Cerebellar nuclear complex (tissue), 1 donor: ENCODE results near the gene SLC35C1.

Source experiments
- DNase-seq, 2 experiments: peaks; one replicate each; lab custom pipeline; 2025; lab: John Stamatoyannopoulos, UW

Gene SLC35C1

DNA sequence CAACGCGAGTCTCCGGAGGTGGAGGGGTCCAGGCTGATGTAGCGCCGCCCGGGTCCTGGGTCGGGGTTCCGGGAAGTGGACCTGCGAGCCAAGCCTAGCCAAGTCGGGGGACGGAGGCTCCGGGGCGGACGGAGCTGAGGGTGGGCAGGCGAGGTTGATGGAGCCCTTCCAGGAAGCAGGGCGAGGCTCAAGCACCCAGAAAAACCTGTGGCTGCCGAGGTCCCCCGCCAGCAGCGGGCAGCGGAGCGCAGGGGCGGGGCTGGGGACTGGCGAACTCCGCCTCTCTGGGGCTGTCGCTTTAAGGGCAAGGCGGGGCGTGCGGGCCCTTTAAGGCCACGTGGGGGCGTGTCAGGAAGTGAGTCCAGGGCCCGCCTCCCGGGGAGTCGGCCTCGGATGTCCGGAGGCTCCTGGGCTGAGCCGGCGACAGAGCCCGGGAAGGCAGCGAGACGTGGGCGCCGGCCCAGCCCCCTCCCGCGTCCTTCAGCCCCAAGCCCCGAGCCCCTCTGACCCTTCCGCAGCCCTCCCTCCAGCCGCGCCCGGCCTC lies at the start of gene SLC35C1:
TSS of gene SLC35C1 (plus strand) at position 389 of the 544 bp plus-strand sequence. CDS start 653 bp downstream, outside the sequence.
- peak; percentile 72 to 81 for DNase-seq

DNA sequence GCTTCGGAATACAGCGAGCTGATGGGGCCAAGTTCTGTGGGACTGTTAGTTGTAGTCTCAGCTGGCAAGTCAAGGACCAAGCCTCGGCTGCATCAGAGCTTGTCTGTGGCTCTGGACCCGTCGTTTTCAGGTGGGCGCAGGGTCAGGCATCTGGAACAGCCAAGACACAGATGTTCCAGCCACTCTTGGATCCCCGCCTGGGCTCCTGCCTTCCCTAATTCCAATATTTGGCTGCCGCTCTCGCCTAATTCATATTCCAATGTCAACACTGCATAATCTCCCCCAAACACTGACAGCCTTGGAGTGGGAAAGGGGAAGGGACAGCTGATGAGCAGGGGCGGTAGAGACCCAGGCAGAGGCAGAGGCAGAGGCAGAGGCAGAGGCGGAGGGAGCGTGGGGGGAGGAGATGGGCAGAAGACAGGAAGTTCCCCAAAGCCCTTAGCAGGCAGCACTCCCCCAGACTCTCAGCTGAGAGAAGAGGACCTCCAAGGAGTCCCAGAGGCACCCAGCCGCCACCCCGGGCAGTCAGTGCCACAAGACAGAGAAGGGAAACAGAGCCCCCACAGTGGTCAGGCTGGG lies 49.6 kb upstream of the SLC35C1 start:
- DNase-seq, result no peak

DNA sequence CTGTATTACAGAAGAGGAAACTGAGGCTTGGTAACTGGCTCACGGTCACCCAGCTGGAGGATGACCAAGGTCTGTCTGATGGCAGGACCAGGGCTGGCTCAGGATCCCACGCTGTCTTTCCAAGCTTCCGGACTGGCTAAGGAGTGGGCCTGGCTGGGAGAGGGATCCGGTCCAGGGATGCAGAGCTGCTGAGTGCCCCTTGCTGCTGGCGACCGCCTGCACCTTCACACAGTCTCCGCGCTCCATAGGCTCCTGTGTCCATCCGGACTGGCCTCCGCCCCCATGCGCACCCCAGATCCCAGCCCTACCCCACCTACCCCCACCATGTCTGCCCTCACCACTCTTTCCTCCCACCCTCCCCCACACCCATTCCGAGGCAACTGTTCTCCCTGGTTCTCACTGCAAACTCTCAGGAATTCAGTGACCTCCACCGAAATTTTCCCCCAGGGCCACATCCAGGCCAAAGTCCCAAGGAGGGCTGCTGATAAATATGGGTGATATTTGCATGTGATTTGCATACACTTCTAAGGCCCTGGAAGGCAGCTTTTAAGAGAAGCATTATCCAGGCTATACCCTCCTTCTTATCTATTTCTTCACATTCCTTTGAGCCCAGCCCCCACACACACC lies 48.5 kb upstream of the SLC35C1 start:
- no peak for DNase-seq

DNA sequence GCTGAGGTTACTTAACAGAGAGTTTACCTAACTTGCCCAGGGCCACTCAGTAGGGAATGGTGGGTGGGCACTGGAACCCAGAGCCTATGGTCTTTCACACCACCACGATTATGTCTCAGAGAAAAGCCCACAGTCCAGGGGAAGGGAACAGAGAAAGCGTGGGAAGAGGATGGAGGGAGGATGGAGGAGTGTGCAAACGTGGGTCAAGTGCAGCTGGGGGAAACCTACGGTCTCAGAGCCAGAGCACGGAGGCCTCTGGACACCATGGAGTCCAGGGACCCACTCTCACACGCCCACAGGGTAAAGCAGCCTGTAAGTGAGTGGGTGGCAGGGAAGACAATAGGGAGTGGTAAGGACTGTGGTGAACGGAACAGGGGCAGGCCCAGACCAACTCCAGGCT lies 47.3 kb upstream of the SLC35C1 start:
- DNase-seq, result no peak

DNA sequence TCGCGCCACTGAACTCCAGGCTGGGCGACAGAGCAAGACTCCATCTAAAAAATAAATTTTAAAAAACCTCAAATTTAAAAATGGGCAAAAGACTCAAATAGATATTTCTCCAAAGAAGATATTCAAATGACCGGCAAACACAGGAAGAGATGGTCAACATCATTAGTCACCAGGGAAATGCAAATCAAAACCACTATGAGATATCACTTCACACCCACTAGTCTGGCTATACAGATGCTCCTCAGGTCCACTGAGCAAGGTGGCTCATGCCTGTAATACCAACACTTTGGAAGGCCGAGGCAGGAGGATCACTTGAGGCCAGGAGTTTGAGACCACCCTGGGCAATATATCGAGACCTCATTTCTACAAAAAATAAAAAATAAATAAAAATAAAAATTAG lies 43.3 kb upstream of the SLC35C1 start:
- DNase-seq, result no peak

DNA sequence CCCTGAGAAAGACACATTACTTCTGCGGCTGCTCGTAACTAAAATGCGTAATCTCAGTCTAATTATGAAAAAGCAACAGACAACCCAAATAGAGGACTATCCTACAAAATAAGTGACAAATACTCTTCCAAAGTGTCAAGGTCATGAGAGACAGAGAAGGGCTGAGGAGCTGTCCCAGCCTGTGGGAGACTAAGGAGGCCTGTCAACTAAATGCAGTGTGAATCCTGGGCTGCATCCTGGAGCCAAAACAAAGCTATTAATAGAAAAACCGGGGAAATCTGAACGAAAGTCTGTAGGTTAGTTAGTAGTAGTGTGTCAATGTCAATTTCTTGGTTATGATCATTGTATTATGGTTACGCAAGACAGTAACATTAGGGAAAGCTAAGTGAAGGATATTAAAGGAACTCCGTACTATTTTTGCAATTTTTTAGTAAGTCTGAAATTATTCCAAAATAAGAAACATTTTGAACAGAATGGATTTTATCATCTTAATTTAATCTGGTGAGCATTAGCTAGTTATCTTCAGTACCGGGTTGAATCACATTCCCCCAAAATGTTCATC lies 39.8 kb upstream of the SLC35C1 start:
- no peak for DNase-seq

DNA sequence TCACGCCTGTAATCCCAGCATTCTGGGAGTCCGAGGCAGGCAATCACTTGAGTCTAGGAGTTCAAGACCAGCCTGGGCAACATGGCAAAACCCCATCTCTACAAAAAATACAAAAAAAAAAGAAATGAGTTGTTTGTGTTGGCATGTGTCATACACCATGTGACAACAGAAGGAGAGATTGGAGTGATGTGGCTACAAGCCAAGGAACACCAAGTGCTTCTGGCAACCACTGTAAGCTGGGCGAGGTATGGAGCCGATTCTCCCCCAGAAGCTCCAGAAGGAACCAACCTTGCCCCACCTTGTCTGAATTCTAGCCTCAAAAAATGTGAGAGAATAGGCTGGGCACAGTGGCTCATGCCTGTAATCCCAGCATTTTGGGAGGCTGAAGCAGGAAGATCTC lies 39.1 kb upstream of the SLC35C1 start:
- DNase-seq, result no peak

DNA sequence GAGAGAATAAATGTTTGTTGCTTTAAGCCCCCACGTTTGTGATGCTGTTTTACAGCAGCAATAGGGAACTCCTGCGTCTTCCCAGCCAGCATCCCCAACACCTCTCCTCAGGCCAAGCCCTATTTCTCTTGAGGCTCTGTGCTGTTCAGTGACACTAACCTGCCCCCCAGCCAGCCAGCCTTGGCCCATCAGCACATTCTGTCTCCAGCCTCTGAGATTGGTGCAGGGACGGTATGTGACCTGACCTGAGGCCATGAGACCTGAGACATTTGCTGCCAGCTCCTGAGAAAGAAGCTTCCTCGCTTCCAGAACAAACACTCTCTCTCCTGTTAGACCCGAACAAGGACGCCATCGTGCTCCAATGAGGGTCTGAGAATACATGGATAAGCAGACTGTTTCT lies 38.5 kb upstream of the SLC35C1 start:
- DNase-seq, result no peak

DNA sequence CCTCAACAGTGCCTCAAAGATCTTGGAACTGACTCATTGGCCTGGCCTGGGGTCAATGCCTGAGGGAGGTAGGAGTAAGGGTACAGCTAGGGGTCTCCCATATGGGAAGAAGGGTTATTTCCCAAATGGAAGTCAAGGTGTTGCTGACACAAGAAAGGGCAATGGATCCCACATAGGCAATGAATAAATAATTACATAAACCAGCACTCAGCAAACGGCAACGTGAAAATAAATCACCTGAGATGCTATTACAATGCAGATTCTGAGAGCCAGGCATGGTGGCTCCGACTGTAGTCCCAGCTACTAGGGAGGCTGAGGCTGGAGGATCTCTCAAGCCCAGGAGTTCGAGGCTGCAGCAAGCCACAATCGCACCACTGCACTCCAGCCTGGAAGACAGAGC lies 36.5 kb upstream of the SLC35C1 start:
- DNase-seq, result no peak

DNA sequence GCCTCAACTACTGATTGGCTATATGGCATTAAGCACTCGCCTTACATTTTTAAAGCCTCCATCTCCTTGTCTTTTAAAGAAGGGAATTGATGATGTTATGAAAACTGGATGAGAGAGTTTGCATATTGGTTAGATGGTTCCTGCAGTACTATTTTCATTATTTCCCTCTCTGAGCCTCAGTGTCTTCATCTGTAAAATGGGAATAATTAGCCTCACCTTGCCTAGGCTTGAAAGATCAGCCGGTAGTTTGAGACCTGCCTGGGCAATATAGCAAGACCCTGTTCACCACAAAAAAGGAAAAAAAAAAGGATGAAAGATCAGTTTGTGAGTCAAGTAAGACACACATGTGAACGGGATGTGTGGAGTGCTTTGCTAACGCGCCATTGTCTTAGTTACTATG lies 35.0 kb upstream of the SLC35C1 start:
- DNase-seq, result no peak

DNA sequence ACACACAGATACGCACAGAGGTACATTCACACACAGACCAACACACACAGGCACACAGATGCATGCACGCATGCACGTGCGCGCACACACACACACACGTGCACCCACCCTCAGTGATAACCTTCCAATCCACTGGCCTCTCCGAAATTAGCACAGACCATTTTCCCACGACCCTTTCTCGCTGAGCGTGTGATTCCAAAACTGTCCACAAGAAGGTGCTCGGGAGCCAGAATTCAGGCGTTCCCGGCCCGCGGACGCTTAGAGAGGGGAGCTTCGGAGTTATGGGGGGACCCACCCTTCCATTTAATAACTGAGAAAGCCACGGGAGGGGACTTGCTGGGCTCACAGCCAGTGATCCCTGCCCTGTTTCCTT lies 33.8 kb upstream of the SLC35C1 start:
- peak in 1 of 2 experiments; percentile 24 for DNase-seq

DNA sequence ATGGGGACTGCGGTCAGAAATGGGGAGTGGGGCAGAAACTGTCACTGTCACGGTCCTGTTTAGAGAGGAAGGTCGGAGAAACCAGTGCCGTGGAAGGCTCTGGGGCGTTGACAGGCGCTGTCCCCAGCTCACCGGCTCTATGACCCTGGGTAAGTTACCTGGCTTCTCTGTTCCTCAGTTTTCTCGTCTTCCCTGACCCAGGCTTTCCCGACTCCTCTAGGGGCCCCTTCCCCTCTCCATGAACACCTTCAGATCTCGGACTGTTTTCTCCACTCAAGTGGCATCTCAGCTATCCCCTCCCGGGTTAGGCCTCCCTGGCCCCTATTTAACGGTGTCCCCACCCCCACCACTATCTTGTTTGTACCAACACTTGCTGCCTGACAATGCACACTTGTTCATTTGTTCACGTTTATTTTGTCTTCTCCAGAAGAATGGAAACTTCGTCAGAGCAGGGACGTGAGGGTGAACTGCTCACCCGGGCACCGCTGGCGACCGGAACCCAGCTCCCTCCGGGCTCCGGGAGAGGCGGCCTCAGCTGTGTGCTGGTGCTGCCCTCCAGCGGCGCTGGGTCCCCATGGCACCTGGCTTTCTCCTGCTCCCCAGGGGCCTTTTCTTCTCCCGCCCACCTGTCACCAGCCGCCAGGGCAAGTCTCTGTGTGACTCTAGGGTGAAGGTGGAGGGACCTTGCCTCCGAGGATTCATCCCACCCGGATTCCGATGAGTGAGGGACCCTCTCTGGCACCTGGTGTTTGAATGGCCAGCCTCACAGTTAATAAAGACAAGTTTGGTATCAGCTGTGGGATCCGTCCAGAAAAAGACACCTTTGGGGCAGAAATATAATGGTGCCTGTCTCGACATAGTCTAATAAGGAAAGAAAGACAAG lies 33.1 kb upstream of the SLC35C1 start:
- peak in 1 of 2 experiments; percentile 53 for DNase-seq

DNA sequence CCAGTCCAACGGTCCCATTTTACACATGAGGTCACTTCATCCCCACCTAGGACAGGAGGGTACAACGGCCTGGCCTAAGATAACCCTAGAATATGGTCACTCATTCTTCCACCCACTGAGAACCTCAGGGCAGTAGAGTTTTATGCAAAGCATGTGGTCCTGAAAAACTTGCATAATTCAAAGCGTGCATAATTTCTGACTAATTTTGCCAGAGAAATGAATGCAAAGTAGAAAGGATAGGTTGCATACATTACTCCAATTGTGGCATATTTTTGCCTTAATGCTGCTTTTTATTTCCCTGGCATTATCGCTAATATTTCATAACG lies 32.5 kb upstream of the SLC35C1 start:
- no peak for DNase-seq

DNA sequence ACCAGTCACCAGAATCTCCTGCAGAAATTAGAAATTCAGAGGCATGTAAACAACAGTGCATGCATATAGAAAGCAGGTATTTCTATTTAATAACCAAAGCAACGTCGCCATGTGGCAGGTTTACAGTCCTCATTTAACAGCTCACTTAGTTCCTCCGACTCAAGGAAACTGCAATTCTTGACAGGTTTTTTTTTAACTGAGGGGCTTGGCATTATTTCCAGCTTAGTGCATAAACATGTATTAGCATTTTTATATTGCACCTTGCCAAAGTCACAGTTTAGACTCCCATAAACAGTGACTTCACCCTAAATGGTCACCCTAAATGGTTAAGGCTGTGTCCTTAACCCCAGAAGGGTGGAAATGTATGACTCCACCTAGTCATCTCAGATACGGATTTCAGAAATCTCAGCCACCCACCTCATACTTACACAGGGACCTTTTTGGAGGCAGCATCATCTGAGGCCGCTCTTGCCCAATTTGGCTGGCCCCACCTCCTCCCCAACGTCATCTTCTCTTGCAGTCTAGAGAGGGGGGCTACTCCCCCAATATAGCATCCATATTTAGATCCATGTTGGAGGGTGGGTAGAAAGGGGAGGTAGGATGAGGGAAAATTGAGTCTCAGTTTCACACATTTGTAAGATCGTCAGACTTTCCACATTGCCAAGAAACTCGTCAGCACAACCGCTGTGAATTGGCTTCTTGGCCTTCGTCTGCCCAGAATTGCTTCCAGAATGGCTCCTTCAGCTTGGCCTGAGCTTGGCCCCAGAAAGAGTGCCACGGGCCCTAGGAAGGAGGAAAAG lies 31.8 kb upstream of the SLC35C1 start:
- DNase-seq, result no peak

DNA sequence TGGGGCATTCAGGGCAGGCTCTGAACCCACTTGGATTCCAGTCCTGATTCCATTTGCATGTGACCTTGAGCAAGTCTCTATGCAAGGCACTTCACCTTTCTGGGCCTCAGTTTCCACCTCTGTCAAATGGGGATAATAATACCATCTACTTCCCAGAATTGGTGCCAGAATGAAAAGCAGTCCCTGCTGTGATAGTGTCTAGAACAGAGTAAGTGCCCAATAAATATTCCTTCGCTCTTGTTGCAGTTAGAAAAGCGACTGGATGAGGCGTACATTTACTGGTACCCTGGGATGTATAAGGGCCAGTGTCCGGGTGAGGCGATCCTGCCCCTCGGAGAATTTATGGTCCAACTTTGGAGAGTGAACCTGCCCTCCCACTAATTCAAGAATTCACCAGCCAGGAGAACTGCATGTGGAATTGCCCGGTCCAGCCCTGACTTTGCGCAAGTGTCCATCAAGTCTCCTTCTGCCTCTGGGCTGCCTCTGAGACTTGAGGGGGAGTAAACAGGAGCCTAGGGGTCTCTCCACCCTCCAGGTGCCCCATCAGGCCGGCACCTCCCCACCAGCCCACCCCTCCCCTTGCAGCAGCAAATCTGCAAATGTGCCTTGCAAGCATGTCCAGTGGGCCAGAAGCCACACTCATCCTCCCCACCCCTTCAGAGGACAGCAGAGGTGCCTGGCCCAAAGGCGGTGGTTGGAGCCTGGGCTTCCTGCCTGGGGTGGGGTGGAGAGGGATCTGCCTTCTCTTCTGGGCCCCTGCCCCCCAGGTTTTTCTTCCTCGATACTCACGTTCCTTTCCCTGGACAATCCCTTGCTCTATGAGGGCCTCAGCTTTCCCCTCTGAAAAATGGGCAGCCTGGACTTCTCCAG lies 30.9 kb upstream of the SLC35C1 start:
- no peak for DNase-seq

DNA sequence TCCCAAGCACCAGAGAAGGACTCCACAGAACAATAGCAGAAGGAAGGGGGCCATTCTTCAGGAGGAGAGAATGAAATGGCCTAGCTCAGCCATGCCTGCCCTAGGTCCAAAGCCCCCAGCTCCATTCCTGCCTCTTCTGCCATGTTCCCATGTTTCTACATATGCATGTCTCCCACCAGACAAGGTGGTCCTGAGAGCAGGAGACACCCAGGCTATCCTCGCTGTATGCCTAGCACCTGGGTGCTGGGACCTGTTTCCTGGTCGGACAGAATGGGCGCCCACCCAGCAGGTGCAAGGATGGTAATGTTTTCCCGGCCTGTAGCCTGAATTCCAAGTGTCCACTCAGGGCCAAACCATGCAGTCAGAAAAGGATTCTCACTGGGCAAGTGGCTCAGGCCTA lies 30.2 kb upstream of the SLC35C1 start:
- DNase-seq, result no peak

DNA sequence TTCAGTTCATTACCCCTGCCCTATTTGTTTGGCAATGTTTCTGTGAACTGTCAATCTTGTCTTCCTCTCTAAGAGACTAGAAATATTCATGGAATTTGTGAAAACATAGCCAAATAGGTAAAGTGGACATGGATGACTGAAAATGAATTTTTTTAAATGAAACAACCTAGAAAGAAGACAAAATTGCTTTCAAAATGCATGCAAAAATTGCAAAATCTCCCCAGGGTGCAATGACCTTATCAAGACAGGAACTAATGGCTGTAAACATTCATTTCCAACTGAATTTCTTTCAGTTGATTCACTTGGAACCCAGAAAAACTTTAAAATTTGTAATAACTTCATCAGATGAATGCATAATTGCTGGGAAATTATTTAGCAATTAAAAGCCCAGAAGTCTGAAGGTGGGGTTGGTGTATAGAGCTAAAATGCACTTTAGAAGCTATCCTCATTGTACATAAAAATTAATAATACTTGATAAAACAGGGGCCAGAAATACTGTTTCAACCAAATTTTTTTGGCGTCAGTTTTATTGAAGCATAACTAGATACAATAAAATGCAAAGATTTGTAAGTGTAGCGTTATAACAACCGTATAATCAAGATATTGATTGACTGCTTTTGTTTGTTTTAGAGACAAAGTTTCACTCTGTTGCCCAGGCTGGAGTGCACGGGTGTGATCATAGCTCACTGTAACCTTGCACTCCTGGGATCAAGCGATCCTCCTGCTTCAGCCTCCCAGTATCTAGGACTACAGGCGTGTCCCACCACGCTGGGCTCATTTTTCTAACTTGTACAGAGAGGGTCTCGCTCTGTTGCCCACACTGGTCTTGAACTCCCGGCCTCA lies 27.6 kb upstream of the SLC35C1 start:
- no peak for DNase-seq

DNA sequence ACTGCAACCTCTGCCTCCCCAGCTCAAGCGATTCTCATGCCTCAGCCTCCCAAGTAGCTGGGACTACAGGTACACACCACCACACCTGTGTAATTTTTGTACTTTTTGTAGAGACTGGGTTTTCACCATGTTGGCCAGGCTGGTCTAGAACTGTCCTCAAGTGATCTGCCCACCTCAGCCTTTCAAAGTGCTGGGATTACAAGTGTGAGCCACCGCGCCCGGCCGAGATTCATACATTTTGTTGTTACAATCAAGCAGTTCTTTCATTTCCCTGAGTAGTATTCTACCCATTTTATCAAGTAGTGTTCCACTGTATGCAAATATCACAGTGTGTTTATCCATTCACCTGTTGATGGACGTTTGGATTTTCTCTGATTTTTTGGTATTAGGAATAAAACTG lies 26.6 kb upstream of the SLC35C1 start:
- DNase-seq, result no peak

DNA sequence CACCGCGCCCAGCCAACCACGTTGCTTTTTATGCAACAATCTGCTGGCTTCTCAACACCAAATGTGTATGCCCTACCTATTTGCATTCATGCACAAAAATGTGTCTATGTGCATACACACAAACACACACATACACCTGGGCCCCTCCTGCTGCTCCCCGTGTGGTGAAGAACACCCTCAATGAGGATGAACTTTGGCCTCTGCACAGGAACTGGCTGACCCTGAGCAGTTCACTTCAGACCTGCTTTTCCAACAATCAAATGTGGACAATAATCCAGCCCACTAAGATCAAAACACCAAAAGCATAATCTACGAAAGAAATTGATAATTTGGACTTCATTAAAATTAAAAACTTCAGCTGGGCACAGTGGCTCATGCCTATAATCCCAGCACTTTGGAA lies 25.3 kb upstream of the SLC35C1 start:
- no peak for DNase-seq

DNA sequence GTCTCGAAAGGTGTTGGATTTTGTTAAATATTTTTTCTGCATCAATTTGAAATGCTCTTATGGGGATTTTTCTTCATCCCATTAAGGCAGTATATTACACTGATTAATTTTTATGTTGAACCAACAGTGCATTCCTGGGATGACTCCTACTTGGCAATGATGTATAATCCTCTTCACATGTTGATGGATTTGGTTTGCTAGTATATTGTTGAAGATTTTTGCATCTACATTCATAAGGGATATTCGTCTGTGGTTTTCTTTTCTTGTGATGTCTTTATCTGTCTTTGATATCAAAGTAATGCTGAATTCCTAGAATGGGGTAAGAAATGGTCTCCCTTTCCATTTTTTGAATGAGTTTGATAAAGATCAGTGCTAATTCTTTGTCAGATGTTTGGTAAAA lies 18.7 kb upstream of the SLC35C1 start:
- DNase-seq, result no peak
